Upper lobe of left lung (tissue), 4 donors: ENCODE measurements around the gene ILKAP.

Experiments
- CTCF ChIP-seq, 6 experiments: fragments of 450-650 bp in 4 of 6; fragments of 200-600 bp in 2 of 6; sonication (generic) in 2 of 6; IDR thresholded peaks; one replicate each; pipeline ENCODE4 v1.5.1; 2016 to 2019; ENCODE audit warnings: antibody characterized with exemption in 6 of 6
- EP300 ChIP-seq, 4 donors: sonication (generic); formaldehyde crosslinking; IDR thresholded peaks; one replicate each; pipeline ENCODE4 v1.5.1; 2017; ENCODE audit warnings: antibody characterized with exemption in 4 of 4, control low read depth in 2 of 4
- POLR2A ChIP-seq, 4 donors: fragments of 450-650 bp; IDR thresholded peaks; one replicate each; pipeline ENCODE4 v1.5.1; 2016 to 2017; ENCODE audit warnings: antibody characterized with exemption in 4 of 4, mild to moderate bottlenecking in 2 of 4
- POLR2AphosphoS5 ChIP-seq, 2 donors: sonication (generic); formaldehyde crosslinking; IDR thresholded peaks; one replicate each; pipeline ENCODE4 v1.5.1; 2017; ENCODE audit warnings: antibody characterized with exemption in 2 of 2

GRCh38 chr2:238165288-238165921 lies 38.1 kb downstream of the ILKAP start:
- TF ChIP-seq CTCF (IDR thresholded peaks at IDR 0.05) (no peak), POLR2A (IDR thresholded peaks at IDR 0.05) (no peak), EP300 (IDR thresholded peaks at IDR 0.05) (no peak), POLR2AphosphoS5 (IDR thresholded peaks at IDR 0.05) (no peak)
